Mucosa of rectum (tissue), 2 donors: Measurements from ENCODE around the gene BCL10.

Experiments used
- H3K27ac ChIP-seq, 2 donors: one replicate each; pipeline ENCODE4 v1.7.0; 2013; ENCODE audit warnings: inconsistent platforms in 2 of 2, low read depth in 2 of 2, low read length in 2 of 2
- H3K27me3 ChIP-seq, 2 donors: one replicate each; pipeline ENCODE4 v1.7.0; 2013; ENCODE audit warnings: low read length in 2 of 2; ENCODE audit not compliant: control insufficient read depth in 2 of 2, insufficient read depth in 2 of 2
- H3K36me3 ChIP-seq, 2 donors: one replicate each; pipeline ENCODE4 v1.7.0; 2013; ENCODE audit warnings: low read length in 2 of 2; ENCODE audit not compliant: control insufficient read depth in 2 of 2, insufficient read depth in 2 of 2
- H3K4me1 ChIP-seq, 2 donors: one replicate each; pipeline ENCODE4 v1.7.0; 2013; ENCODE audit warnings: low read length in 2 of 2, mild to moderate bottlenecking in 1 of 2; ENCODE audit not compliant: control insufficient read depth in 2 of 2, insufficient read depth in 2 of 2
- H3K4me3 ChIP-seq, 2 donors: one replicate each; pipeline ENCODE4 v1.7.0; 2013; ENCODE audit warnings: low read length in 2 of 2
- H3K9ac ChIP-seq, 2 donors: one replicate each; pipeline ENCODE4 v1.7.0; 2013; ENCODE audit warnings: low read length in 2 of 2, low read depth in 1 of 2, mild to moderate bottlenecking in 1 of 2
- H3K9me3 ChIP-seq, 2 donors: one replicate each; pipeline ENCODE4 v1.7.0; 2013; ENCODE audit warnings: low read length in 2 of 2; ENCODE audit not compliant: control insufficient read depth in 2 of 2
- donor health status: healthy.
- donor health status: Normal muscosa, but diverticular disease.

Gene BCL10

GRCh38 chr1:85224734-85225623 is 51.5 kb downstream of the BCL10 start:
- no peaks in the 10 kb centered on the region for H3K27me3 ChIP-seq
- H3K4me3 ChIP-seq: no peak overlapping the region
- no peaks in the 10 kb centered on the region for H3K9me3 ChIP-seq
- H3K27ac ChIP-seq: peak overlapping the region; percentile 17 to 26
- peaks cover 7 to 16% of the 10 kb centered on the region in 2 donors for H3K4me1 ChIP-seq
- no peak overlapping the region for H3K9ac ChIP-seq
- no peaks in the 10 kb centered on the region for H3K36me3 ChIP-seq

DNA sequence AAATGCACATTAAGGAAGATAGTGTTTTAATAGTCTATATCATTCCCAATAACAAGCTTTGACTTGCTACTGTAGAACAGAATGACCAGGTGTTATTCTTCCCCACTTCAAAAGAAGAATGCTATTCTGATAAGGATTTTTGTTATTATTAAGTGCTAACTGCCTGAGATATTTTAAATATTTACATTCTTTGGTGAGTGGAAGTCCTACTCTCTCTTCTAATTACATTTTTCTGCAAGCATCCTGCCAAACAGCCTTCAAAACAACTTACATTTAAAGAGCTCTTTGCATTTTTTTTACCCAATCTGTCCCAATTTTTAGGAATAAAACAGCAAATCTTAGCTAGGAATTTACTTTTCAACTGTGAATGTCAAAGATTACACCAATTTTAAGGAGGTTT is 52.1 kb downstream of the BCL10 start:
- Histone ChIP-seq H3K27ac (no peak overlapping the region), H3K27me3 (no peaks in the 10 kb centered on the region), H3K4me1 (peaks cover 7 to 11% of the 10 kb centered on the region in 2 donors), H3K9ac (no peak overlapping the region), H3K9me3 (no peaks in the 10 kb centered on the region), H3K4me3 (no peak overlapping the region), H3K36me3 (no peaks in the 10 kb centered on the region)

DNA sequence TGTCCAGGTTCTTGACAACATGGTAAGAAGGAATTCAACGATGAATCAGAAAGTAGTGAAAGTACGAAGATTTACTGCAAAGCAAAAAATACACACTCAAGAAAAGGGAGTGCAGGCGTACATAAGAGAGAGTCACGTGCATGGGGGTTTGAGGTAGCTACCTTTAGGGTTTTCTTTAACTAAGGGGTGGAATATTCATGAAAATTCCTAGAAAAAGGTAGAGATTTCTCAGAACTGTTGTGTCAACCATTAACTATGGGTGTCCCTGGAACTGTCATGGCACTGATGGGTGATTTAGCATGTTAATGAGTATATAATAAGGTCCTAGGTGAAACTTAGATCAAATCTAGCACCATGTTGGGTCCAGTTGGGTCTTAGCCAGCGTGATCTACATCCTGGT is 53.1 kb downstream of the BCL10 start:
- no peak overlapping the region for H3K4me3 ChIP-seq
- no peaks in the 10 kb centered on the region for H3K27me3 ChIP-seq
- H3K27ac ChIP-seq: no peak overlapping the region
- H3K4me1 ChIP-seq: peaks cover 7 to 11% of the 10 kb centered on the region in 2 donors
- no peak overlapping the region for H3K9ac ChIP-seq
- H3K36me3 ChIP-seq: no peaks in the 10 kb centered on the region
- H3K9me3 ChIP-seq: no peaks in the 10 kb centered on the region

DNA sequence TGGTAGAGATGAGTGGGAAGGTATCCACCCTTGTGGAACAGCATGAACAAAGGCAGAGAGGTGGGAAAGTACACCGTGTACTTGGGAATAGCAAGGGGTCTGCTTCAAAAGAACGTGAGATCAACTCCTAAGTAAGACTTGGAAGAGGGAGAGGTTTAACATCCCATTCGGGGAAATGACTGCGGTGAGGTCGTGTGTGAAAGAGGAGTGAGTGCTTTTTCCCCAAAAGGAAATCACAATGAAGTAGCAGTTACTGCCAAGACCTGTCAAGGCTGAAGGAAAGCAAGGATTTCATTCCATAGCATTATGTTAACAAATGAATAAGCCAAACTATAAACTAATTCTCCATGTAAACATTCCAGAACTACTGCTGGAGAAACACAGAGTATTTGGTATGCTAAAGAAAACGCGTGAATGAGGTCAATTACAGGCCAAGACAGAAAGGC is 55.7 kb downstream of the BCL10 start:
- Histone ChIP-seq H3K4me1 (peaks cover 7 to 11% of the 10 kb centered on the region in 2 donors), H3K9ac (no peak overlapping the region), H3K27ac (peak overlapping the region in 1 of 2 donors; percentile 35)

DNA sequence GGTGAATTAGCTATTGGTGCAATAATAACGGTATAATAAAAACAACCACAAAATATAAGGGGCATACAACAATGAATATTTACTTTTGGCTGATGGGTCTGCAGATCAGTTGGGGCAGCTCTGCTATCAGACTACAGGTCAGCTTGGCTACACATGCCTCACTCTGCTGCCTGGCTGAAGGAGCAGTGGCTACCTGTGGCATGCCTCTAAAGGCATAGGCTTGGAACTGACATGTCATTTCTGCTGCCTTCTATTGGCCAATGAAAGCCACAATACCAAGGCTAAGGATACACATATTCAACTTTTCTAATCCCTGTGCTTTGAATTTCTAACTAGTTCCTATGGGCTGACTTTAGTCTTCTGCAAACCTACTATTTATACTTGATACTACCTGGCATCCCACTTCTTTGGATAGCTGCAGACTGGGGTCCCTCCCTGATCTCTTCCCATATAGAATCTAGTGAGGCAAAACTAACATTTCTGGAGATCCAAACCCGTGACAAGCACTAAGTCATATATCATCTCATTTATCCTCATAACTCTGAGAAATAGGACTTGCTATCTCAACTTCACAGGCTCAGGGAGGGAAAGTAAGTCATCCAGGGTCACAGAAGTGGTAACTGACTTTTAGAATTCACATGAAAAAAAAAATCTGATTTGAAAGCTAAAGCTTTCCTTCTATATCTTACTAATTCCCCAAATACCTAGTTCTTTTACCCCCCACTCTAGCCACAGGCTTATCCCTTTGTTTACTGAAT is 56.4 kb downstream of the BCL10 start:
- Histone ChIP-seq H3K4me3 (no peak overlapping the region), H3K9ac (no peak overlapping the region), H3K4me1 (peaks cover 4 to 6% of the 10 kb centered on the region in 2 donors), H3K9me3 (no peaks in the 10 kb centered on the region), H3K36me3 (no peaks in the 10 kb centered on the region), H3K27ac (peak overlapping the region in 1 of 2 donors; percentile 35), H3K27me3 (no peaks in the 10 kb centered on the region)

More for the DNA sequence above, 55.7 kb downstream of the BCL10 start:
- no peaks in the 10 kb centered on the region for H3K9me3 ChIP-seq
- H3K36me3 ChIP-seq: no peaks in the 10 kb centered on the region
- no peaks in the 10 kb centered on the region for H3K27me3 ChIP-seq
- H3K4me3 ChIP-seq: no peak overlapping the region

DNA sequence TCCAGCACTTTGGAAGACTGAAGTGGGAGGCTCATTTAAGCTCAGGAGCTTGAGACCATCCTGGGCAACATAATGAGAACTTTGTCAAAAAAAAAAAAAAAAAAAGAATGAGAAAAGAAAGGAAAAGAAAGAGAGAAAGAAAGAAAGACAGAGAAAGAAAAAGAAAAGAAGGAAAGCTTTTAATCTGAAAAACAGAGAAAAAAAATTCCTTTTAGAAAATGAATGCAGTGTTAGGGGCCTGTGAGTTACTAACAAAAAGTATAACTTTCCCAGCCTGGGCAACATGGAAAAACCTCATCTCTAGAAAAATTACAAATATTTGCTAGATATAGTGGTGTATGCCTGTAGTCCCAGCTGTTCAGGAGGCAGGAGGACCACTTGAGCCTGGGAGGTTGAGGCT is 59.7 kb downstream of the BCL10 start:
- Histone ChIP-seq H3K4me1 (no peaks in the 10 kb centered on the region), H3K4me3 (no peak overlapping the region), H3K27ac (no peak overlapping the region), H3K36me3 (no peaks in the 10 kb centered on the region), H3K9ac (no peak overlapping the region), H3K27me3 (no peaks in the 10 kb centered on the region), H3K9me3 (no peaks in the 10 kb centered on the region)
